Measurements from ENCODE around the gene SLC6A19.

DNA sequence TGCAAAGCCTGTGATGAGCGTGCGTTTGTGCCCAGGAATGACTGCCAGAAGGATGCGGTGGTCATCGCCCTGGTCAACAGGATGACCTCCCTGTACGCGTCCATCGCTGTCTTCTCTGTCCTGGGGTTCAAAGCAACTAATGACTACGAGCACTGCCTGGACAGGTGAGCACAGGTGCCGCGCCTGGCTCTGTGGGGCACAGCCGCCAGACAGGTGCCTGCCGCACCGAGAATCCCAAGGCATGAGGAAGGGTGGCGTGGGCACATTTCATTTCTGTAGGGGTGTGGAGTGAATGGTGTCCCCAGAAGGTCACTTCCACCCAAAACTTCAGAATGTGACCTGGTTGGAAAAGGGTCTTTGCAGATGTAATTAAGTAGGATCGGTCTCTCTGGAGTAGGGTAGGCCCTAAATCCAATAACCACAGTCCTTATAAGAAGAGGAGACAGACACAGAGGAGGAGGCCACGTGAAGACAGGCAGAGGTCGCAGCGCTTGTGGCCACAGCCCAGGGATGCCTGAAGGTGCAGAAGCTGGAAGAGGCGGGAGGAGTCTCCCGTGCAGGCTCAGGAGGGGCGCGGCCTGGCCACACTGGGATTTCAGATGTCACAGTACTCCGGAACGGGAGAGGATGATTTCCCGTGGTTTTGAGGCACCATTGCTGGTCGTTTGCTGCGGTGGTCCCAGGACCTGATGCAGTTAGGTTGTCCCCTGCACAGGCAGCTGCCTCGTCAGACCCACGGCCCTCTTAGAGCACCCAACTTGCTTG is 39.3 kb downstream of the SLC6A19 start:
- TF ChIP-seq POLR2A (IDR thresholded peaks at IDR 0.05), result no peak
- TF ChIP-seq, protein P1, sequence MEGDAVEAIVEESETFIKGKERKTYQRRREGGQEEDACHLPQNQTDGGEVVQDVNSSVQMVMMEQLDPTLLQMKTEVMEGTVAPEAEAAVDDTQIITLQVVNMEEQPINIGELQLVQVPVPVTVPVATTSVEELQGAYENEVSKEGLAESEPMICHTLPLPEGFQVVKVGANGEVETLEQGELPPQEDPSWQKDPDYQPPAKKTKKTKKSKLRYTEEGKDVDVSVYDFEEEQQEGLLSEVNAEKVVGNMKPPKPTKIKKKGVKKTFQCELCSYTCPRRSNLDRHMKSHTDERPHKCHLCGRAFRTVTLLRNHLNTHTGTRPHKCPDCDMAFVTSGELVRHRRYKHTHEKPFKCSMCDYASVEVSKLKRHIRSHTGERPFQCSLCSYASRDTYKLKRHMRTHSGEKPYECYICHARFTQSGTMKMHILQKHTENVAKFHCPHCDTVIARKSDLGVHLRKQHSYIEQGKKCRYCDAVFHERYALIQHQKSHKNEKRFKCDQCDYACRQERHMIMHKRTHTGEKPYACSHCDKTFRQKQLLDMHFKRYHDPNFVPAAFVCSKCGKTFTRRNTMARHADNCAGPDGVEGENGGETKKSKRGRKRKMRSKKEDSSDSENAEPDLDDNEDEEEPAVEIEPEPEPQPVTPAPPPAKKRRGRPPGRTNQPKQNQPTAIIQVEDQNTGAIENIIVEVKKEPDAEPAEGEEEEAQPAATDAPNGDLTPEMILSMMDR (IDR thresholded peaks at IDR 0.05), result no peak
